Spleen (tissue), 7 donors: ENCODE data around the gene SSNA1.
A peak's percentile ranks its signal among the peaks of the same experiment; 100 is the strongest.

Experiments used
- POLR2A ChIP-seq, 3 donors: fragments of 450-650 bp; IDR thresholded peaks; one replicate each; pipeline ENCODE4 v1.5.1; 2017; ENCODE audit warnings: antibody characterized with exemption in 3 of 3, mild to moderate bottlenecking in 1 of 3
- POLR2AphosphoS5 ChIP-seq, 3 donors: sonication (generic); formaldehyde crosslinking; IDR thresholded peaks; one replicate each; pipeline ENCODE4 v1.5.1; 2017; ENCODE audit warnings: antibody characterized with exemption in 3 of 3
- TF ChIP-seq, protein P1 (sequence below), 11 experiments: fragments of 200-600 bp in 7 of 11; fragments of 450-650 bp in 4 of 11; sonication (generic) in 4 of 11; IDR thresholded peaks in 8 of 11; conservative IDR thresholded peaks in 3 of 11; 1 replicate in 7 of 11; 2 replicates in 4 of 11; pipeline versions ENCODE4 v1.4.0 to v1.8.0; 2016 to 2021; ENCODE audit warnings: antibody characterized with exemption in 11 of 11, inconsistent platforms in 4 of 11, mild to moderate bottlenecking in 1 of 11
- donor health status: DM: no; HTN: no; CAD: no; lungs with moderate emphysema.
- donor health status: DM: no; HTN: no; CAD: no.
- donor health status: DM: no; HTN: no; CAD: no.

DNA sequence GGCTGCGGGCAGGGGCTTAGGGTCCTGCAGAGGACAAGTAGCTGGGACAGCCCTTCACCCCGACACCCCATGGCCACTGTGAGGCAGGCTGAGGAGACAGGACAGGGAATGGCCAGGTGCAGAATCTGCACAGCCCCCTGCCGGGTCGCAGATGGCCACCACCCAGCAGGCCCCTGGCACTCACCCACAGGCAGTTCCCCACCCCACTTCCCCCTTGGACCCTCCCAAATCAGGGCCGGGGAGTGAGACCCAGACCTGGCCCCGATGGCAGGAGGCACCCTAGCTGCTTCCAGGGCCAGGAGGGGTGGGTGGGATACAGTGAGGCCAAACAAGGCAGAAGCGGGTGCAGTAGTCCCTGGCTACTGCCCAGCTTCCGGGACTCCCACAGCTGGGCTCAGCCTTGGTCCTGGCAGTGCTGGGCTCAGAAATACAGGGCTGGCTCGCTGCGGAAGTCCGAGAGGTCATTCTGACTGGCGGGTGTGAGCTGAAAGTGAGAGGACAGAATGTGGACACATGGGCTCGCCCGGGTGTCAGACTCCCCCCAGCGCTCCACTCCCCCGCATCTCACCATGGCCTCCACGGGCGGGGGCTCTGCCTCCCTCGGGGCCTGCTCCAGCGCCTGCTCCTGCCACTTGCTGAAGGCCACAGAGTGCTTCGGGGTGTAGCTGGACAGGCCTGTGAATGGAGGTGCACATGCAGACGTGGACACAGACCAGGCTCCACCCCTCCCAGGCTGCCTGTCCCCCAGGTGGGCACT is 3.4 kb downstream of the SSNA1 start:
- TF ChIP-seq, protein P1, sequence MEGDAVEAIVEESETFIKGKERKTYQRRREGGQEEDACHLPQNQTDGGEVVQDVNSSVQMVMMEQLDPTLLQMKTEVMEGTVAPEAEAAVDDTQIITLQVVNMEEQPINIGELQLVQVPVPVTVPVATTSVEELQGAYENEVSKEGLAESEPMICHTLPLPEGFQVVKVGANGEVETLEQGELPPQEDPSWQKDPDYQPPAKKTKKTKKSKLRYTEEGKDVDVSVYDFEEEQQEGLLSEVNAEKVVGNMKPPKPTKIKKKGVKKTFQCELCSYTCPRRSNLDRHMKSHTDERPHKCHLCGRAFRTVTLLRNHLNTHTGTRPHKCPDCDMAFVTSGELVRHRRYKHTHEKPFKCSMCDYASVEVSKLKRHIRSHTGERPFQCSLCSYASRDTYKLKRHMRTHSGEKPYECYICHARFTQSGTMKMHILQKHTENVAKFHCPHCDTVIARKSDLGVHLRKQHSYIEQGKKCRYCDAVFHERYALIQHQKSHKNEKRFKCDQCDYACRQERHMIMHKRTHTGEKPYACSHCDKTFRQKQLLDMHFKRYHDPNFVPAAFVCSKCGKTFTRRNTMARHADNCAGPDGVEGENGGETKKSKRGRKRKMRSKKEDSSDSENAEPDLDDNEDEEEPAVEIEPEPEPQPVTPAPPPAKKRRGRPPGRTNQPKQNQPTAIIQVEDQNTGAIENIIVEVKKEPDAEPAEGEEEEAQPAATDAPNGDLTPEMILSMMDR (IDR thresholded peaks at IDR 0.05 in 8 of 11, conservative IDR thresholded peaks at IDR 0.05 in 3 of 11) = no peak
- TF ChIP-seq POLR2A (IDR thresholded peaks at IDR 0.05) (no peak), POLR2AphosphoS5 (IDR thresholded peaks at IDR 0.05) (peak in 1 of 3 donors; percentile 33)
